ENCODE data around the gene ELFN2. TPM values are rescaled to one million over a fixed set of nuclear protein-coding genes. Genes with fewer than 3 reads are reported as not detected.

The ELFN2 gene
- total and polyA plus RNA-seq, 3 experiments from 2014 or later: 0.02 to 0.20 (median 0.09) TPM

GRCh38 chr22:37358917-37359316, 68.4 kb downstream of the ELFN2 start:
- no peak for DNase-seq
- H3K27ac ChIP-seq (ENCODE audit: low read depth, low read length): no peak overlapping the region
- H3K4me3 Mint-ChIP-seq: no peak overlapping the region
- H3K36me3 Mint-ChIP-seq: no peaks in the 10 kb centered on the region
- peaks cover 2 to 13% of the 10 kb centered on the region in 2 donors for H3K27me3 Mint-ChIP-seq
- no peaks in the 10 kb centered on the region for H3K9me3 ChIP-seq (ENCODE audit: low read length)
- ChIA-PET CTCF (no interaction called here), POLR2A (no interaction called here)
- H3K36me3 ChIP-seq (ENCODE audit: insufficient read depth, low read length): no peaks in the 10 kb centered on the region
- peak overlapping the region in 1 of 8 donors; percentile 6 for H3K27ac Mint-ChIP-seq
- H3K9me3 Mint-ChIP-seq: no peaks in the 10 kb centered on the region
- H3K4me3 ChIP-seq (ENCODE audit: low read length): no peak overlapping the region
- H3K27me3 ChIP-seq (ENCODE audit: insufficient read depth, low read length, poor library complexity, severe bottlenecking): no peaks in the 10 kb centered on the region
- H3K4me1 Mint-ChIP-seq: no peaks in the 10 kb centered on the region
- H3K4me1 ChIP-seq (ENCODE audit: insufficient read depth, low read length): no peaks in the 10 kb centered on the region

GRCh38 chr22:37358386-37358785, 68.9 kb downstream of the ELFN2 start:
- Mint-ChIP-seq H3K27ac (peak overlapping the region in 1 of 8 donors; percentile 6), H3K27me3 (peaks cover 2 to 13% of the 10 kb centered on the region in 2 donors), H3K4me3 (no peak overlapping the region), H3K36me3 (no peaks in the 10 kb centered on the region), H3K9me3 (no peaks in the 10 kb centered on the region), H3K4me1 (no peaks in the 10 kb centered on the region)
- no peaks in the 10 kb centered on the region for H3K4me1 ChIP-seq (ENCODE audit: insufficient read depth, low read length)
- H3K9me3 ChIP-seq (ENCODE audit: low read length): no peaks in the 10 kb centered on the region
- no peaks in the 10 kb centered on the region for H3K27me3 ChIP-seq (ENCODE audit: insufficient read depth, low read length, poor library complexity, severe bottlenecking)
- no peak for DNase-seq
- POLR2A ChIA-PET: no interaction called here
- H3K27ac ChIP-seq (ENCODE audit: low read depth, low read length): no peak overlapping the region
- CTCF ChIA-PET: no interaction called here
- H3K36me3 ChIP-seq (ENCODE audit: insufficient read depth, low read length): no peaks in the 10 kb centered on the region
- no peak overlapping the region for H3K4me3 ChIP-seq (ENCODE audit: low read length)

- CTCF ChIA-PET: no interaction called here
Observed at GRCh38 chr22:37357446-37358075, 69.7 kb downstream of the ELFN2 start.

GRCh38 chr22:37356922-37357321, 70.4 kb downstream of the ELFN2 start:
- Mint-ChIP-seq H3K9me3 (peaks cover 0 to 2% (median 0%) of the 10 kb centered on the region in 5 donors), H3K27me3 (peaks cover 3 to 13% of the 10 kb centered on the region in 2 donors), H3K27ac (no peak overlapping the region), H3K4me1 (no peaks in the 10 kb centered on the region), H3K36me3 (no peaks in the 10 kb centered on the region), H3K4me3 (no peak overlapping the region)
- H3K27ac ChIP-seq (ENCODE audit: low read depth, low read length): no peak overlapping the region
- no peaks in the 10 kb centered on the region for H3K9me3 ChIP-seq (ENCODE audit: low read length)
- H3K36me3 ChIP-seq (ENCODE audit: insufficient read depth, low read length): no peaks in the 10 kb centered on the region
- no peak for DNase-seq
- CTCF ChIA-PET: no interaction called here
- H3K27me3 ChIP-seq (ENCODE audit: insufficient read depth, low read length, poor library complexity, severe bottlenecking): no peaks in the 10 kb centered on the region
- H3K4me1 ChIP-seq (ENCODE audit: insufficient read depth, low read length): no peaks in the 10 kb centered on the region
- no peak overlapping the region for H3K4me3 ChIP-seq (ENCODE audit: low read length)
- POLR2A ChIA-PET: no interaction called here

More at GRCh38 chr22:37357446-37358075, 69.7 kb downstream of the ELFN2 start:
- H3K4me1 Mint-ChIP-seq: no peaks in the 10 kb centered on the region
- H3K9me3 Mint-ChIP-seq: peaks cover 0 to 2% (median 0%) of the 10 kb centered on the region in 5 donors
- no peaks in the 10 kb centered on the region for H3K36me3 Mint-ChIP-seq
- H3K36me3 ChIP-seq (ENCODE audit: insufficient read depth, low read length): no peaks in the 10 kb centered on the region
- H3K4me1 ChIP-seq (ENCODE audit: insufficient read depth, low read length): no peaks in the 10 kb centered on the region
- no peaks in the 10 kb centered on the region for H3K27me3 ChIP-seq (ENCODE audit: insufficient read depth, low read length, poor library complexity, severe bottlenecking)
- POLR2A ChIA-PET: no interaction called here
- H3K27ac Mint-ChIP-seq: no peak overlapping the region
- H3K4me3 ChIP-seq (ENCODE audit: low read length): no peak overlapping the region
- H3K9me3 ChIP-seq (ENCODE audit: low read length): no peaks in the 10 kb centered on the region
- no peak for DNase-seq
- H3K4me3 Mint-ChIP-seq: no peak overlapping the region
- H3K27ac ChIP-seq (ENCODE audit: low read depth, low read length): no peak overlapping the region
- H3K27me3 Mint-ChIP-seq: peaks cover 3 to 13% of the 10 kb centered on the region in 2 donors

GRCh38 chr22:37355174-37355573, 72.1 kb downstream of the ELFN2 start:
- no peak for DNase-seq
- Mint-ChIP-seq H3K4me3 (no peak overlapping the region), H3K36me3 (no peaks in the 10 kb centered on the region), H3K4me1 (no peaks in the 10 kb centered on the region), H3K27me3 (peaks cover 3 to 13% of the 10 kb centered on the region in 2 donors), H3K9me3 (peaks cover 0 to 2% (median 0%) of the 10 kb centered on the region in 5 donors), H3K27ac (no peak overlapping the region)
- no peaks in the 10 kb centered on the region for H3K27me3 ChIP-seq (ENCODE audit: insufficient read depth, low read length, poor library complexity, severe bottlenecking)
- no peak overlapping the region for H3K27ac ChIP-seq (ENCODE audit: low read depth, low read length)
- H3K9me3 ChIP-seq (ENCODE audit: low read length): no peaks in the 10 kb centered on the region
- H3K4me1 ChIP-seq (ENCODE audit: insufficient read depth, low read length): no peaks in the 10 kb centered on the region
- CTCF ChIA-PET: no interaction called here
- no peak overlapping the region for H3K4me3 ChIP-seq (ENCODE audit: low read length)
- POLR2A ChIA-PET: no interaction called here
- H3K36me3 ChIP-seq (ENCODE audit: insufficient read depth, low read length): no peaks in the 10 kb centered on the region

- H3K4me3 ChIP-seq (ENCODE audit: low read length): no peak overlapping the region
- H3K36me3 ChIP-seq (ENCODE audit: insufficient read depth, low read length): no peaks in the 10 kb centered on the region
- H3K9me3 ChIP-seq (ENCODE audit: low read length): no peaks in the 10 kb centered on the region
- Mint-ChIP-seq H3K27ac (no peak overlapping the region), H3K27me3 (peaks cover 3 to 13% of the 10 kb centered on the region in 2 donors), H3K4me1 (no peaks in the 10 kb centered on the region), H3K36me3 (no peaks in the 10 kb centered on the region), H3K9me3 (peaks cover 0 to 2% (median 0%) of the 10 kb centered on the region in 5 donors), H3K4me3 (no peak overlapping the region)
- no peak for DNase-seq
- no peak overlapping the region for H3K27ac ChIP-seq (ENCODE audit: low read depth, low read length)
- POLR2A ChIA-PET: no interaction called here
- H3K4me1 ChIP-seq (ENCODE audit: insufficient read depth, low read length): no peaks in the 10 kb centered on the region
- CTCF ChIA-PET: no interaction called here
- no peaks in the 10 kb centered on the region for H3K27me3 ChIP-seq (ENCODE audit: insufficient read depth, low read length, poor library complexity, severe bottlenecking)
Observed at GRCh38 chr22:37354670-37355069, 72.6 kb downstream of the ELFN2 start.

GRCh38 chr22:37354261-37354660, 73.0 kb downstream of the ELFN2 start:
- no peaks in the 10 kb centered on the region for H3K36me3 ChIP-seq (ENCODE audit: insufficient read depth, low read length)
- H3K9me3 ChIP-seq (ENCODE audit: low read length): no peaks in the 10 kb centered on the region
- peaks cover 3 to 13% of the 10 kb centered on the region in 2 donors for H3K27me3 Mint-ChIP-seq
- H3K27me3 ChIP-seq (ENCODE audit: insufficient read depth, low read length, poor library complexity, severe bottlenecking): no peaks in the 10 kb centered on the region
- no peak overlapping the region for H3K27ac Mint-ChIP-seq
- no peak overlapping the region for H3K27ac ChIP-seq (ENCODE audit: low read depth, low read length)
- peaks cover 0 to 2% (median 0%) of the 10 kb centered on the region in 5 donors for H3K9me3 Mint-ChIP-seq
- POLR2A ChIA-PET: no interaction called here
- H3K36me3 Mint-ChIP-seq: no peaks in the 10 kb centered on the region
- H3K4me3 ChIP-seq (ENCODE audit: low read length): no peak overlapping the region
- DNase-seq: no peak
- H3K4me1 Mint-ChIP-seq: no peaks in the 10 kb centered on the region
- H3K4me3 Mint-ChIP-seq: no peak overlapping the region
- CTCF ChIA-PET: no interaction called here
- no peaks in the 10 kb centered on the region for H3K4me1 ChIP-seq (ENCODE audit: insufficient read depth, low read length)

GRCh38 chr22:37353839-37354238, 73.4 kb downstream of the ELFN2 start:
- Mint-ChIP-seq H3K27me3 (peaks cover 3 to 13% of the 10 kb centered on the region in 2 donors), H3K4me3 (no peak overlapping the region), H3K27ac (no peak overlapping the region), H3K4me1 (no peaks in the 10 kb centered on the region), H3K9me3 (peaks cover 0 to 2% (median 0%) of the 10 kb centered on the region in 5 donors), H3K36me3 (no peaks in the 10 kb centered on the region)
- Histone ChIP-seq H3K4me3 (ENCODE audit: low read length) (no peak overlapping the region), H3K4me1 (ENCODE audit: insufficient read depth, low read length) (no peaks in the 10 kb centered on the region), H3K27ac (ENCODE audit: low read depth, low read length) (no peak overlapping the region), H3K27me3 (ENCODE audit: insufficient read depth, low read length, poor library complexity, severe bottlenecking) (no peaks in the 10 kb centered on the region), H3K36me3 (ENCODE audit: insufficient read depth, low read length) (no peaks in the 10 kb centered on the region), H3K9me3 (ENCODE audit: low read length) (no peaks in the 10 kb centered on the region)
- CTCF ChIA-PET: no interaction called here
- DNase-seq: no peak
- POLR2A ChIA-PET: no interaction called here

Measured in CD8-positive, alpha-beta memory T cell (primary cell).